ENCODE results near the gene RASSF7.

The RASSF7 gene

GRCh38 chr11:559712-560304 is 962 bp upstream of the RASSF7 start:
- intact Hi-C loops (cut with DNase I; ENCODE audit: low total_unique reads) = no loop called here
- DNase-seq = no peak
- peaks cover 0 to 47% (median 26%) of the 10 kb centered on the region in 4 donors for H3K4me1 ChIP-seq

GRCh38 chr11:561148-562003 is 606 bp downstream of the RASSF7 start:
- peaks cover 0 to 34% of the 10 kb centered on the region in 2 donors for H3K27me3 ChIP-seq
- H3K27ac ChIP-seq = peak overlapping the region; percentile 23 to 25
- peaks cover 0 to 32% (median 13%) of the 10 kb centered on the region in 4 donors for H3K4me1 ChIP-seq
- H3K4me3 ChIP-seq = peak overlapping the region; percentile 58 to 96
- H3K36me3 ChIP-seq = no peaks in the 10 kb centered on the region
- no peak for DNase-seq
- intact Hi-C loops (cut with DNase I; ENCODE audit: low total_unique reads) = no loop called here
- H3K9me3 ChIP-seq = no peaks in the 10 kb centered on the region
- no peak for TF ChIP-seq CTCF (IDR thresholded peaks at IDR 0.05)

More at GRCh38 chr11:559712-560304, 962 bp upstream of the RASSF7 start:
- no peak for TF ChIP-seq CTCF (IDR thresholded peaks at IDR 0.05)
- Histone ChIP-seq H3K27me3 (peaks cover 10 to 49% of the 10 kb centered on the region in 2 donors), H3K36me3 (no peaks in the 10 kb centered on the region), H3K9me3 (no peaks in the 10 kb centered on the region), H3K4me3 (peak overlapping the region; percentile 58 to 96), H3K27ac (peak overlapping the region; percentile 25 to 35)

GRCh38 chr11:562046-562645 is 1.4 kb downstream of the RASSF7 start:
- TF ChIP-seq CTCF (IDR thresholded peaks at IDR 0.05) = no peak
- intact Hi-C loops (cut with DNase I; ENCODE audit: low total_unique reads) = no loop called here
- no peak overlapping the region for H3K27ac ChIP-seq

GRCh38 chr11:563066-563811 is 2.5 kb downstream of the RASSF7 start:
- Histone ChIP-seq H3K9me3 (no peaks in the 10 kb centered on the region), H3K4me3 (no peak overlapping the region)

More at GRCh38 chr11:562046-562645, 1.4 kb downstream of the RASSF7 start:
- peak overlapping the region in 1 of 2 donors; percentile 96 for H3K4me3 ChIP-seq
- no peaks in the 10 kb centered on the region for H3K36me3 ChIP-seq
- peaks cover 0 to 26% of the 10 kb centered on the region in 2 donors for H3K27me3 ChIP-seq
- DNase-seq = no peak
- H3K9me3 ChIP-seq = no peaks in the 10 kb centered on the region
- H3K4me1 ChIP-seq = peaks cover 0 to 32% (median 14%) of the 10 kb centered on the region in 4 donors

More at GRCh38 chr11:563066-563811, 2.5 kb downstream of the RASSF7 start:
- Histone ChIP-seq H3K4me1 (peaks cover 0 to 43% (median 22%) of the 10 kb centered on the region in 4 donors), H3K27me3 (peaks cover 0 to 15% of the 10 kb centered on the region in 2 donors), H3K36me3 (no peaks in the 10 kb centered on the region), H3K27ac (no peak overlapping the region)
- no peak for DNase-seq
- intact Hi-C loops (cut with DNase I; ENCODE audit: low total_unique reads) = no loop called here
- no peak for TF ChIP-seq CTCF (IDR thresholded peaks at IDR 0.05)
